Measurements from ENCODE around the gene RXFP3.
"Not testable (repeated sequence)": the region's sequence is repeated elsewhere in the genome, so short reads cannot be mapped to it uniquely, and the experiment has no call there.

RXFP3 gene

DNA sequence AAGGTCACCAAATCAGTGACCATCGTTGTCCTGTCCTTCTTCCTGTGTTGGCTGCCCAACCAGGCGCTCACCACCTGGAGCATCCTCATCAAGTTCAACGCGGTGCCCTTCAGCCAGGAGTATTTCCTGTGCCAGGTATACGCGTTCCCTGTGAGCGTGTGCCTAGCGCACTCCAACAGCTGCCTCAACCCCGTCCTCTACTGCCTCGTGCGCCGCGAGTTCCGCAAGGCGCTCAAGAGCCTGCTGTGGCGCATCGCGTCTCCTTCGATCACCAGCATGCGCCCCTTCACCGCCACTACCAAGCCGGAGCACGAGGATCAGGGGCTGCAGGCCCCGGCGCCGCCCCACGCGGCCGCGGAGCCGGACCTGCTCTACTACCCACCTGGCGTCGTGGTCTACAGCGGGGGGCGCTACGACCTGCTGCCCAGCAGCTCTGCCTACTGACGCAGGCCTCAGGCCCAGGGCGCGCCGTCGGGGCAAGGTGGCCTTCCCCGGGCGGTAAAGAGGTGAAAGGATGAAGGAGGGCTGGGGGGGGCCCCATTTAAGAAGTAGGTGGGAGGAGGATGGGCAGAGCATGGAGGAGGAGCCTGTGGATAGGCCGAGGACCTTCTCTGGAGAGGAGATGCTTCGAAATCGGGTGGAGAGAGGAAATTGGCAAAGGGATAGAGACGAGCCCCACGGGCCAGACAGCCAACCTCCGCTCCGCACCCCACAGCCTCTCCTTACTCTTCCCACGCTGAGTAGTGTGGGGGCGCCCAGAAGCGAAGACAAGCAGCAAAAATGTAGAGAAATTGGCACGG lies 1.7 kb downstream of the RXFP3 start:
- no peak overlapping the region for H3K4me3 ChIP-seq (ENCODE audit: low read depth, low read length)
- no peak for DNase-seq (ENCODE audit: low read depth)
- TF ChIP-seq MYC (IDR thresholded peaks at IDR 0.05; ENCODE audit: low read depth, low read length): no peak
- TF ChIP-seq, protein P1, sequence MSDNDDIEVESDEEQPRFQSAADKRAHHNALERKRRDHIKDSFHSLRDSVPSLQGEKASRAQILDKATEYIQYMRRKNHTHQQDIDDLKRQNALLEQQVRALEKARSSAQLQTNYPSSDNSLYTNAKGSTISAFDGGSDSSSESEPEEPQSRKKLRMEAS (IDR thresholded peaks at IDR 0.05; ENCODE audit: low read depth, low read length): no peak
- TF ChIP-seq, protein P2, sequence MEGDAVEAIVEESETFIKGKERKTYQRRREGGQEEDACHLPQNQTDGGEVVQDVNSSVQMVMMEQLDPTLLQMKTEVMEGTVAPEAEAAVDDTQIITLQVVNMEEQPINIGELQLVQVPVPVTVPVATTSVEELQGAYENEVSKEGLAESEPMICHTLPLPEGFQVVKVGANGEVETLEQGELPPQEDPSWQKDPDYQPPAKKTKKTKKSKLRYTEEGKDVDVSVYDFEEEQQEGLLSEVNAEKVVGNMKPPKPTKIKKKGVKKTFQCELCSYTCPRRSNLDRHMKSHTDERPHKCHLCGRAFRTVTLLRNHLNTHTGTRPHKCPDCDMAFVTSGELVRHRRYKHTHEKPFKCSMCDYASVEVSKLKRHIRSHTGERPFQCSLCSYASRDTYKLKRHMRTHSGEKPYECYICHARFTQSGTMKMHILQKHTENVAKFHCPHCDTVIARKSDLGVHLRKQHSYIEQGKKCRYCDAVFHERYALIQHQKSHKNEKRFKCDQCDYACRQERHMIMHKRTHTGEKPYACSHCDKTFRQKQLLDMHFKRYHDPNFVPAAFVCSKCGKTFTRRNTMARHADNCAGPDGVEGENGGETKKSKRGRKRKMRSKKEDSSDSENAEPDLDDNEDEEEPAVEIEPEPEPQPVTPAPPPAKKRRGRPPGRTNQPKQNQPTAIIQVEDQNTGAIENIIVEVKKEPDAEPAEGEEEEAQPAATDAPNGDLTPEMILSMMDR (IDR thresholded peaks at IDR 0.05; ENCODE audit: low read depth, low read length): no peak
- no peak for TF ChIP-seq POLR2A (IDR thresholded peaks at IDR 0.05; ENCODE audit: extremely low read depth, insufficient read length)

DNA sequence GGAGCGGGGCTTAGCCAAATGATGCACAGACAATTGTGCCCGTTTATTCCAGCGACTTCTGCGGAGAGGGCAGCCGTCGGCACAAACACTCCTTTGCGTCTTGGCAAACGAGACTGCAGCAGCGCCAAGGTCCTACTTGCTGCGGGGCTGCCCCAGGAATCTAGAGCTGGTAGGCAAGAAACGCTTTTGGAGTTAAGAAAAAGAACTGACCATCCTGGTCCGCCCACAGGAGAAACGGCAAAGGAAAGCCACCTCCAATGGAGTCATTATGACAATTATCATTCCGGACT lies 2.3 kb downstream of the RXFP3 start:
- TF ChIP-seq, protein P1 (IDR thresholded peaks at IDR 0.05; ENCODE audit: low read depth, low read length): no peak
- TF ChIP-seq POLR2A (IDR thresholded peaks at IDR 0.05; ENCODE audit: extremely low read depth, insufficient read length) (no peak), MYC (IDR thresholded peaks at IDR 0.05; ENCODE audit: low read depth, low read length) (no peak)
- no peak overlapping the region for H3K4me3 ChIP-seq (ENCODE audit: low read depth, low read length)
- DNase-seq (ENCODE audit: low read depth): no peak

DNA sequence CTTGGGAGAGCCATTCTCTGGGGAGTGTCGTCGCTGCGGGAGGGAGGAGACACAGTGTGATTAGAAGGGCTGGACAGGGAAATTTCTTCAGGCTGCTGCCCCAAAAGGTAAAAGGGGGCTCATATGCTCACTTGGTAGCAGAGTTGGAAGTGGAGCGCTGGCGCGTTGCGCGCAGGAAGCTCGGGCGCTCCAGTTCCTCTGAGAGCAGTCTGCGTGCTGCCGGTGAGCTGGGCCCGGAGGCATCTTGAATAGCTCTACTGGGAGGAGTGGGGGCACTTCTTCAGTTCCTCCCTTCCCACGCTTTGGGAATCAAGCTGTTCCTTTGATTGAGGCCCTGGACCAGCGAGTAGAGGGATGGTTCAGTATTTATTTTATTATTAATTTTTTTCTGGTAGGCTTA lies 2.7 kb downstream of the RXFP3 start:
- no peak for TF ChIP-seq POLR2A (IDR thresholded peaks at IDR 0.05; ENCODE audit: extremely low read depth, insufficient read length)
- TF ChIP-seq, protein P2 (IDR thresholded peaks at IDR 0.05; ENCODE audit: low read depth, low read length): no peak
- TF ChIP-seq, protein P1 (IDR thresholded peaks at IDR 0.05; ENCODE audit: low read depth, low read length): no peak
- TF ChIP-seq MYC (IDR thresholded peaks at IDR 0.05; ENCODE audit: low read depth, low read length): no peak
- H3K4me3 ChIP-seq (ENCODE audit: low read depth, low read length): no peak overlapping the region
- DNase-seq (ENCODE audit: low read depth): no peak

DNA sequence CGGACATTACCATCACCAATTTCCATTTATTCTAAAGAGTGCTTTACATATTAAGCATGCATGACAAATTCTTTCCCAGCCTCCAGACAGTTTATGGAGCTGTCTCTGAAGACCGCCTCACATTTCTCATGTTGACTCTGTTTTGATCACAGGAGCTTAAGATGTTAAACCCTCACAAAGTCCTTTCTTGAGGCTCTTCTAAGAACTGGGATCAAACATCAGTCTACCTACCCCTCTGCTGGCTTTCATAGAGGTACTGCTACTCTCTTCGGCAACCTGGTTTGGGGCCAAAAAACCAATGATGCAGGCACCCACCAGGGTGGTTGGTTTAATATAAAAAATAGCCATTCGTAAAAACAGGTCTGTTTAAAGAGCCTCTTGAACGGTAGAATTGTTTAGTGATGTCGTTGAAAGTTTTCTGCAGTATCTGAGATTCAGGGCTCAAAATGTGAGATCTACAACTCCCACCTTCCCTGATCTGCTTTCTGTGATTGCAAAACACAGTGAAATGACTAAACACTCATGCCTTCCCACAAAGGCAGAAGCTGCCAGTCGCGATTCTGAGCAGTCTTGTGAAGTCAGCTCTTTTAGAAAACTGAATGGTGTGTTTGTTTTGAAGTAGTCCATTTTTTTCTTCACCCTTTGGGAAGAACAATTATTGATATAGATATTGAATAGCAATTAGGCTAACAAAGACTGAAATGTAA lies 3.5 kb downstream of the RXFP3 start:
- TF ChIP-seq, protein P2 (IDR thresholded peaks at IDR 0.05; ENCODE audit: low read depth, low read length): no peak
- TF ChIP-seq, protein P1 (IDR thresholded peaks at IDR 0.05; ENCODE audit: low read depth, low read length): no peak
- TF ChIP-seq POLR2A (IDR thresholded peaks at IDR 0.05; ENCODE audit: extremely low read depth, insufficient read length): no peak
- no peak for TF ChIP-seq MYC (IDR thresholded peaks at IDR 0.05; ENCODE audit: low read depth, low read length)
- peak; percentile 42 for DNase-seq (ENCODE audit: low read depth)
- H3K4me3 ChIP-seq (ENCODE audit: low read depth, low read length): no peak overlapping the region

DNA sequence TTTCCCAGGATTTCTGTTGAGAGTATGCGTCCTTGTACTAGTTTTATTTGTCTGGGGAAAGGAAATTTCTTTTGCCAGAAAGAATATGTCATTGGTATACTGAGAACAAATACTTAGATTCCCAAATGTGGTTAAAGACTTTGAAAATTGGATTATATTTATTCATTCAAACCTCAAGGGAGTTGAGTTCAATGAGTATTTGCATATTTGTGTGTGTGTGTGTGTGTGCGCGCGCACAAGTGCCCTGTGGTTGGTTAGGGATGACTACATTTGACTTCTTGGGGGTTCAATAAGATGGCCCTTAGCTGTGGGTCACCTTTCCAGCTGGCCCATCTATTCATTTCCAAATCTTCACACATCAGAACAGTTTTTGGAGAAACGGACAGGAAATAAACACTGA lies 4.9 kb downstream of the RXFP3 start:
- no peak overlapping the region for H3K4me3 ChIP-seq (ENCODE audit: low read depth, low read length)
- TF ChIP-seq MYC (IDR thresholded peaks at IDR 0.05; ENCODE audit: low read depth, low read length) (no peak), POLR2A (IDR thresholded peaks at IDR 0.05; ENCODE audit: extremely low read depth, insufficient read length) (no peak)
- TF ChIP-seq, protein P1 (IDR thresholded peaks at IDR 0.05; ENCODE audit: low read depth, low read length): no peak
- TF ChIP-seq, protein P2 (IDR thresholded peaks at IDR 0.05; ENCODE audit: low read depth, low read length): no peak
- DNase-seq (ENCODE audit: low read depth): no peak

DNA sequence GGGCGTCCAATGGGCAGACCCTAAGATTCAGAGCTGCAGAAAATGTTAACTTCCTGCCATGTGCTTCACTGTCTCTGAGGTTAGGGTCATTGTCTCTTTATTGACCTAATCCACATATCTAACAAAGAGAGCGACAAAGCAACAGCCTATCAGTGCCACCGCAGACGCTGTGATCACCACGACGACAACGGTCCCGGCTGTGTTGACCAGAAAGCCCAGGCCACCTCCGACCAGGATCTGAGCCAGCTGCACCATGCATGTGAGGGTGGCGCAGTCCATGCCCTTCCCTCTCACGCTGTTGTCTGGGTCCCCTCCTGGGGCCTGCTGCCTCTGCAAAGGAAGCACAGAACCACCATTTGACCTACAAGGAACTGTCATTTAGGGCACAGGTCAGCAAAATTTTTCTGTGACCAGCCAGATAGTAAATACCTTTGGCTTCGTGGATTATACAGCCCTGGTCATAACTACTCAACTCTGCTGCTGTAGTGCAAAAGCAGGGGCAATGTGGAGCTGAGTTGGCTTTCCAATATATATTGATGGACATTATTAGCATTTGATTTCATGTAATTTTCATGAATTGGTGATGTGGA lies 8.5 kb downstream of the RXFP3 start:
- no peak for DNase-seq (ENCODE audit: low read depth)
- H3K4me3 ChIP-seq (ENCODE audit: low read depth, low read length): no peak overlapping the region
- TF ChIP-seq POLR2A (IDR thresholded peaks at IDR 0.05; ENCODE audit: extremely low read depth, insufficient read length) (no peak), MYC (IDR thresholded peaks at IDR 0.05; ENCODE audit: low read depth, low read length) (no peak)
- TF ChIP-seq, protein P1 (IDR thresholded peaks at IDR 0.05; ENCODE audit: low read depth, low read length): no peak
- TF ChIP-seq, protein P2 (IDR thresholded peaks at IDR 0.05; ENCODE audit: low read depth, low read length): no peak

DNA sequence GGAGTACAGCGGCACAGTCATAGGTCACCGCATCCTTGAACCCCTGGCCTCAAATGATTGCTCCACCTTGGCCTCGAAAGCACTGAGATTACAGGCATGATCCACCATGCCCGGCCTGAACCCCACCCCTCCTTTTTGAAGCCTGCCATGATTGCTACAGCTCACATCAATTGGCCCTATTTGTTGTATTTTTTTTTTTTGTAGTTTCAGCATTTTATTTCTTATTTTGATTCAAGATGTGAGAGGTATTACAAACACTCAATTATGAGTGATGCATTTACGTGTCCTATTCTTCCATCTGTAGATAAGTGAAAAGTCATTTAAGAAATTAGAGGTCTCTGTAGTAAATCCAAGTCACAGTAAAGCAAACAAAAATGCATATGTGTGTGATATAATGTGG lies 16.0 kb downstream of the RXFP3 start:
- not testable (repeated sequence) for DNase-seq (ENCODE audit: low read depth); H3K4me3 ChIP-seq (ENCODE audit: low read depth, low read length)
